OCI-LY1 (cell line): ENCODE data around the gene MC1R.

ENCODE experiments used
- H2AFZ ChIP-seq: fragments of 200-600 bp; sonication (generic), shearing (Covaris generic); 2 replicates; pipeline ENCODE4 v1.6.0; 2014; ENCODE audit warnings: antibody characterized with exemption, mild to moderate bottlenecking, low read length
- H3F3A ChIP-seq: fragments of 200-600 bp; sonication (generic), shearing (Covaris generic); 2 replicates; pipeline ENCODE4 v1.6.0; 2014; ENCODE audit warnings: mild to moderate bottlenecking, antibody characterized with exemption, low read length, moderate library complexity; ENCODE audit not compliant: insufficient read depth
- H3K27ac ChIP-seq: fragments of 200-600 bp; sonication (generic); 2 replicates; pipeline ENCODE4 v1.5.1; 2014; ENCODE audit warnings: low read length, mixed run types, mild to moderate bottlenecking, low read depth; ENCODE audit not compliant: poor library complexity, severe bottlenecking
- H3K27me3 ChIP-seq: fragments of 200-600 bp; sonication (generic); 2 replicates; pipeline ENCODE4 v1.6.0; 2014; ENCODE audit warnings: antibody characterized with exemption, mild to moderate bottlenecking, low read length, moderate library complexity; ENCODE audit not compliant: insufficient read depth
- H3K36me3 ChIP-seq: fragments of 200-600 bp; sonication (generic); 2 replicates; pipeline ENCODE4 v1.6.1; 2014; ENCODE audit warnings: mild to moderate bottlenecking, antibody characterized with exemption, low read length, moderate library complexity, mixed read lengths; ENCODE audit not compliant: insufficient read depth
- H3K4me1 ChIP-seq: fragments of 200-600 bp; sonication (generic); 2 replicates; pipeline ENCODE4 v1.5.1; 2014; ENCODE audit warnings: mild to moderate bottlenecking, low read length, moderate library complexity; ENCODE audit not compliant: insufficient read depth, severe bottlenecking
- H3K4me2 ChIP-seq: fragments of 200-600 bp; sonication (generic), shearing (Covaris generic); 2 replicates; pipeline ENCODE4 v1.6.1; 2014; ENCODE audit warnings: low read length
- H3K4me3 ChIP-seq: fragments of 200-600 bp; sonication (generic); 2 replicates; pipeline ENCODE4 v1.5.1; 2014; ENCODE audit warnings: low read length, low read depth, mild to moderate bottlenecking, mixed read lengths; ENCODE audit not compliant: poor library complexity, severe bottlenecking
- H3K79me2 ChIP-seq: fragments of 200-600 bp; shearing (Covaris generic); 2 replicates; pipeline ENCODE4 v1.6.1; 2016; ENCODE audit warnings: mixed run types, low read length, mixed read lengths; ENCODE audit not compliant: insufficient read depth
- H3K9ac ChIP-seq: fragments of 200-600 bp; sonication (generic), shearing (Covaris generic); 2 replicates; pipeline ENCODE4 v1.6.1; 2014; ENCODE audit warnings: mild to moderate bottlenecking, low read length, mixed read lengths
- H3K9me2 ChIP-seq: fragments of 200-600 bp; sonication (generic), shearing (Covaris generic); 2 replicates; pipeline ENCODE4 v1.6.1; 2014; ENCODE audit warnings: low read depth, mild to moderate bottlenecking, low read length, mixed read lengths
- H3K9me3 ChIP-seq: fragments of 200-600 bp; shearing (Covaris generic); 2 replicates; pipeline ENCODE4 v1.6.1; 2014; ENCODE audit warnings: low read length, mixed read lengths
- H4K20me1 ChIP-seq: fragments of 200-600 bp; sonication (generic), shearing (Covaris generic); 2 replicates; pipeline ENCODE4 v1.6.0; 2016; ENCODE audit warnings: mild to moderate bottlenecking, low read length; ENCODE audit not compliant: insufficient read depth
- CTCF ChIP-seq: fragments of 200-600 bp; sonication (generic), shearing (Covaris generic); IDR thresholded peaks from 2 replicates; pipeline ENCODE4 v1.5.1; 2017; ENCODE audit warnings: mild to moderate bottlenecking, antibody characterized with exemption, low read length, moderate library complexity, mixed read lengths
- EZH2 ChIP-seq: fragments of 200-600 bp; sonication (generic), shearing (Covaris generic); IDR thresholded peaks from 2 replicates; pipeline ENCODE4 v1.8.0; 2017; ENCODE audit warnings: borderline replicate concordance, mixed run types, mild to moderate bottlenecking, antibody characterized with exemption, low read length, moderate library complexity, mixed read lengths

The MC1R gene

GRCh38 chr16:89902980-89903379 is 15.7 kb upstream of the MC1R start:
- Histone ChIP-seq H3K36me3 (peaks cover 81% of the 10 kb centered on the region), H3K9ac (no peak overlapping the region), H3K27ac (no peak overlapping the region), H3K79me2 (no peaks in the 10 kb centered on the region), H3K4me1 (no peaks in the 10 kb centered on the region), H3K9me2 (no peaks in the 10 kb centered on the region), H4K20me1 (no peaks in the 10 kb centered on the region), H3K4me2 (no peak overlapping the region), H3K4me3 (no peak overlapping the region), H3F3A (no peaks in the 10 kb centered on the region), H3K27me3 (no peaks in the 10 kb centered on the region), H3K9me3 (no peaks in the 10 kb centered on the region), H2AFZ (no peak overlapping the region)
- TF ChIP-seq EZH2 (no peak), CTCF (no peak)

GRCh38 chr16:89903908-89904515 is 14.7 kb upstream of the MC1R start:
- no peak overlapping the region for H3K9ac ChIP-seq
- H3K27me3 ChIP-seq = no peaks in the 10 kb centered on the region
- no peaks in the 10 kb centered on the region for H3K79me2 ChIP-seq
- H3K27ac ChIP-seq = no peak overlapping the region
- H3K36me3 ChIP-seq = peaks cover 79% of the 10 kb centered on the region
- no peak overlapping the region for H3K4me2 ChIP-seq
- no peaks in the 10 kb centered on the region for H4K20me1 ChIP-seq
- no peaks in the 10 kb centered on the region for H3K9me3 ChIP-seq
- peaks cover 4% of the 10 kb centered on the region for H3K4me1 ChIP-seq
- no peaks in the 10 kb centered on the region for H3K9me2 ChIP-seq
- TF ChIP-seq EZH2 (no peak), CTCF (no peak)
- no peak overlapping the region for H3K4me3 ChIP-seq
- no peaks in the 10 kb centered on the region for H3F3A ChIP-seq
- H2AFZ ChIP-seq = no peak overlapping the region

- peaks cover 76% of the 10 kb centered on the region for H3K36me3 ChIP-seq
- H3K4me1 ChIP-seq = peaks cover 13% of the 10 kb centered on the region
- H3K27ac ChIP-seq = no peak overlapping the region
- H3K9me2 ChIP-seq = no peaks in the 10 kb centered on the region
- no peak overlapping the region for H3K9ac ChIP-seq
- no peaks in the 10 kb centered on the region for H3F3A ChIP-seq
- no peaks in the 10 kb centered on the region for H3K9me3 ChIP-seq
- no peak overlapping the region for H2AFZ ChIP-seq
- H4K20me1 ChIP-seq = no peaks in the 10 kb centered on the region
- no peak for TF ChIP-seq CTCF
- no peak for TF ChIP-seq EZH2
- no peak overlapping the region for H3K4me2 ChIP-seq
- no peaks in the 10 kb centered on the region for H3K79me2 ChIP-seq
- no peaks in the 10 kb centered on the region for H3K27me3 ChIP-seq
- no peak overlapping the region for H3K4me3 ChIP-seq
Observed at GRCh38 chr16:89904606-89905510, 13.8 kb upstream of the MC1R start.
